SK-N-SH (cell line): ENCODE results near the gene ADCY4. TPM values are rescaled to one million over a fixed set of nuclear protein-coding genes. Genes with fewer than 3 reads are reported as not detected.

Experiments
- CTCF ChIA-PET: fragments of 300-600, 350-600 bp; formaldehyde crosslinking; extraction: SDS; loops from one replicate; lab custom pipeline; 2021; lab: Yijun Ruan, JAX
- POLR2A ChIA-PET: fragments of 350-600 bp; sonication (Branson Sonifier 250); formaldehyde crosslinking; extraction: SDS; loops from one replicate; lab custom pipeline; 2020; ENCODE audit warnings: antibody characterized with exemption, inconsistent platforms; lab: Yijun Ruan, JAX
- DNase-seq: peaks from one replicate; pipeline ENCODE4 v3.0.0; 2012
- H2AFZ ChIP-seq: fragments of 200-600 bp; sonication (generic); 2 replicates; pipeline ENCODE4 v1.8.1; 2016; ENCODE audit warnings: antibody characterized with exemption, mild to moderate bottlenecking, low read depth
- H3F3A ChIP-seq: fragments of 200-600 bp; sonication (generic); replicated peaks from 2 replicates; pipeline ENCODE3; 2016; ENCODE audit warnings: antibody characterized with exemption, mild to moderate bottlenecking; ENCODE audit not compliant: insufficient read depth
- H3K27ac ChIP-seq, 2 experiments: fragments of 200-500 bp in 1 of 2; fragments of 200-600 bp in 1 of 2; sonication (Bioruptor generic) in 1 of 2; sonication (generic), shearing (Covaris generic) in 1 of 2; 2 replicates each; pipeline versions ENCODE4 v1.5.1 to v1.6.1; 2014 to 2016; ENCODE audit warnings: low read depth in 2 of 2, inconsistent platforms in 1 of 2, low read length in 1 of 2, mild to moderate bottlenecking in 1 of 2, mixed read lengths in 1 of 2
- H3K27me3 ChIP-seq: fragments of 200-600 bp; sonication (generic), shearing (Covaris generic); 2 replicates; pipeline ENCODE4 v1.6.1; 2016; ENCODE audit warnings: mixed run types; ENCODE audit not compliant: insufficient read depth
- H3K36me3 ChIP-seq, 2 experiments: fragments of 200-500 bp in 1 of 2; fragments of 200-600 bp in 1 of 2; sonication (Bioruptor generic) in 1 of 2; sonication (generic) in 1 of 2; replicated peaks in 1 of 2; 2 replicates each; pipeline versions ENCODE3 to v1.5.1; 2014 to 2016; ENCODE audit warnings: low read length in 1 of 2, mild to moderate bottlenecking in 1 of 2; ENCODE audit not compliant: insufficient read depth in 2 of 2, control insufficient read depth in 1 of 2
- H3K4me1 ChIP-seq, 2 experiments: fragments of 200-500 bp in 1 of 2; fragments of 200-600 bp in 1 of 2; sonication (Bioruptor generic) in 1 of 2; sonication (generic), shearing (Covaris generic) in 1 of 2; 2 replicates each; pipeline versions ENCODE4 v1.5.1 to v1.6.1; 2014 to 2016; ENCODE audit warnings: low read depth in 1 of 2, low read length in 1 of 2, mixed run types in 1 of 2; ENCODE audit not compliant: insufficient read depth in 2 of 2, control insufficient read depth in 1 of 2
- H3K4me2 ChIP-seq: fragments of 200-600 bp; sonication (generic), shearing (Covaris generic); 2 replicates; pipeline ENCODE4 v1.6.1; 2017; ENCODE audit warnings: mixed run types
- H3K4me3 ChIP-seq, 2 experiments: fragments of 200-500 bp in 1 of 2; fragments of 200-600 bp in 1 of 2; sonication (Bioruptor generic) in 1 of 2; sonication (generic), shearing (Covaris generic) in 1 of 2; 2 replicates each; pipeline versions ENCODE4 v1.5.1 to v1.8.1; 2014 to 2016; ENCODE audit warnings: low read depth in 2 of 2, inconsistent platforms in 1 of 2, low read length in 1 of 2, mild to moderate bottlenecking in 1 of 2, mixed read lengths in 1 of 2, moderate library complexity in 1 of 2
- H3K79me2 ChIP-seq: fragments of 200-600 bp; sonication (generic); 2 replicates; pipeline ENCODE4 v1.8.1; 2017; ENCODE audit warnings: mild to moderate bottlenecking; ENCODE audit not compliant: insufficient read depth
- H3K9ac ChIP-seq: fragments of 200-600 bp; sonication (generic); 2 replicates; pipeline ENCODE4 v1.6.1; 2017; ENCODE audit warnings: mixed run types
- H3K9me2 ChIP-seq: fragments of 200-600 bp; sonication (generic); 2 replicates; pipeline ENCODE4 v1.6.1; 2017; ENCODE audit warnings: mixed run types
- H3K9me3 ChIP-seq: fragments of 200-600 bp; sonication (generic); 2 replicates; pipeline ENCODE4 v1.6.1; 2017; ENCODE audit warnings: mixed run types, mild to moderate bottlenecking, moderate library complexity
- H4K20me1 ChIP-seq: fragments of 200-600 bp; sonication (generic); 2 replicates; pipeline ENCODE4 v1.6.1; 2017; ENCODE audit warnings: mild to moderate bottlenecking, mixed run types; ENCODE audit not compliant: insufficient read depth
- ELF1 ChIP-seq: IDR thresholded peaks from 2 replicates; pipeline ENCODE4 v1.4.0; 2012
- EZH2phosphoT487 ChIP-seq: fragments of 200-600 bp; sonication (generic); IDR thresholded peaks from 2 replicates; pipeline ENCODE4 v1.6.1; 2017; ENCODE audit warnings: low read depth, mixed run types, mild to moderate bottlenecking, antibody characterized with exemption, moderate library complexity, borderline replicate concordance
- FOSL2 ChIP-seq: IDR thresholded peaks from 2 replicates; pipeline ENCODE4 v1.4.0; 2012; ENCODE audit warnings: low read depth, mild to moderate bottlenecking, moderate library complexity, borderline replicate concordance
- FOXJ3 ChIP-seq: sonication (generic); formaldehyde crosslinking; IDR thresholded peaks from 2 replicates; pipeline ENCODE4 v1.5.1; 2020; ENCODE audit warnings: mild to moderate bottlenecking, missing genetic modification reagents
- GABPA ChIP-seq: IDR thresholded peaks from 2 replicates; pipeline ENCODE4 v1.4.0; 2012; ENCODE audit warnings: low read depth, mild to moderate bottlenecking
- GATA2 ChIP-seq: sonication (generic); formaldehyde crosslinking; IDR thresholded peaks from 2 replicates; pipeline ENCODE4 v1.5.0; 2020; ENCODE audit warnings: mild to moderate bottlenecking, missing genetic modification reagents
- NFIC ChIP-seq: IDR thresholded peaks from 2 replicates; pipeline ENCODE4 v1.4.0; 2012; ENCODE audit warnings: borderline replicate concordance
- NRF1 ChIP-seq: IDR thresholded peaks from 2 replicates; pipeline ENCODE4 v1.6.1; 2012; ENCODE audit warnings: low read depth, mild to moderate bottlenecking, low read length
- POLR2AphosphoS5 ChIP-seq: IDR thresholded peaks from 2 replicates; pipeline ENCODE4 v1.6.1; 2012; ENCODE audit warnings: low read depth, low read length
- RAD21 ChIP-seq: IDR thresholded peaks from 2 replicates; pipeline ENCODE4 v1.6.1; 2012; ENCODE audit warnings: mild to moderate bottlenecking, low read length
- RCOR1 ChIP-seq: fragments of 150-350 bp; IDR thresholded peaks from 2 replicates; pipeline ENCODE4 v1.6.1; 2017; ENCODE audit warnings: antibody characterized with exemption, low read length
- RXRA ChIP-seq: IDR thresholded peaks from 2 replicates; pipeline ENCODE4 v1.4.0; 2012; ENCODE audit warnings: low read depth, mild to moderate bottlenecking, borderline replicate concordance
- SMC3 ChIP-seq: IDR thresholded peaks from 2 replicates; pipeline ENCODE4 v1.6.1; 2012; ENCODE audit warnings: low read depth, low read length, improper control_type of control experiment
- TCF12 ChIP-seq: IDR thresholded peaks from 2 replicates; pipeline ENCODE4 v1.4.0; 2012
- WGBS: methylation state at CpG from one replicate; pipeline ENCODE4 v1.1.6; 2017; ENCODE audit warnings: low lambda C conversion rate; 5-methylcytosine and 5-hydroxymethylcytosine counted together
- polyA plus RNA-seq, 3 experiments: library from polyadenylated mRNA; depleted of rRNA; stranded (reverse); fragments of >200 nt; gene quantifications; 2 replicates each; pipeline ENCODE4 v1.2.3, GENCODE V29; 2012
- TF ChIP-seq, protein P1 (sequence below): fragments of 200-600 bp; sonication (generic); IDR thresholded peaks from 2 replicates; pipeline ENCODE4 v1.6.1; 2017; ENCODE audit warnings: antibody characterized with exemption, mild to moderate bottlenecking, moderate library complexity
- TF ChIP-seq, protein P2 (sequence below): IDR thresholded peaks from 2 replicates; pipeline ENCODE4 v1.6.1; 2012; ENCODE audit warnings: mild to moderate bottlenecking, low read depth, low read length, moderate library complexity
- TF ChIP-seq, protein P3 (sequence below): IDR thresholded peaks from 2 replicates; pipeline ENCODE4 v1.4.0; 2012; ENCODE audit warnings: low read depth
- TF ChIP-seq, protein P4 (sequence below): fragments of 150-350 bp; IDR thresholded peaks from 2 replicates; pipeline ENCODE4 v1.6.1; 2016; ENCODE audit warnings: mild to moderate bottlenecking, low read depth, low read length

Gene ADCY4
- polyA plus RNA-seq, 1 of the 3 experiments (the other 2 are of a cell fraction): 0.08 TPM

DNA sequence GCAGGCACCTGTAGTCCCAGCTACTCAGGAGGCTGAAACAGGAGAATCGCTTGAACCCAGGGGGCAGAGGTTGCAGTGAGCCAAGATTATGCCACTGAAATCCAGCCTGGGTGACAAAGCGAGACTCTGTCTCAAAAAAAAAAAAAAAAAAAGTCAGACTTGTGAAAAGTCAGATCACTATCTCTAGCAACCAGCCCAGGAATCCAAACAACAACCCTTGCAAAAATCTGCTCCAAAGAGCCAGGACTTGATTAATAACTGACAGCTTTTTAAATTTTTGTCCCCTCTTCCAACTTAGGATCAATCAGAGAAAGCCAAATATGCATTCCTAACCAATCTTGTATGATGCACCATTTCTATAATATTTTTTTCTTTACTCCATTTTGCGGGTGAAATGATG lies 25.4 kb upstream of the ADCY4 start (continued):
- TF ChIP-seq FOSL2 (no peak), NFIC (no peak), RAD21 (no peak)
- TF ChIP-seq, protein P1, sequence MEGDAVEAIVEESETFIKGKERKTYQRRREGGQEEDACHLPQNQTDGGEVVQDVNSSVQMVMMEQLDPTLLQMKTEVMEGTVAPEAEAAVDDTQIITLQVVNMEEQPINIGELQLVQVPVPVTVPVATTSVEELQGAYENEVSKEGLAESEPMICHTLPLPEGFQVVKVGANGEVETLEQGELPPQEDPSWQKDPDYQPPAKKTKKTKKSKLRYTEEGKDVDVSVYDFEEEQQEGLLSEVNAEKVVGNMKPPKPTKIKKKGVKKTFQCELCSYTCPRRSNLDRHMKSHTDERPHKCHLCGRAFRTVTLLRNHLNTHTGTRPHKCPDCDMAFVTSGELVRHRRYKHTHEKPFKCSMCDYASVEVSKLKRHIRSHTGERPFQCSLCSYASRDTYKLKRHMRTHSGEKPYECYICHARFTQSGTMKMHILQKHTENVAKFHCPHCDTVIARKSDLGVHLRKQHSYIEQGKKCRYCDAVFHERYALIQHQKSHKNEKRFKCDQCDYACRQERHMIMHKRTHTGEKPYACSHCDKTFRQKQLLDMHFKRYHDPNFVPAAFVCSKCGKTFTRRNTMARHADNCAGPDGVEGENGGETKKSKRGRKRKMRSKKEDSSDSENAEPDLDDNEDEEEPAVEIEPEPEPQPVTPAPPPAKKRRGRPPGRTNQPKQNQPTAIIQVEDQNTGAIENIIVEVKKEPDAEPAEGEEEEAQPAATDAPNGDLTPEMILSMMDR: no peak

DNA sequence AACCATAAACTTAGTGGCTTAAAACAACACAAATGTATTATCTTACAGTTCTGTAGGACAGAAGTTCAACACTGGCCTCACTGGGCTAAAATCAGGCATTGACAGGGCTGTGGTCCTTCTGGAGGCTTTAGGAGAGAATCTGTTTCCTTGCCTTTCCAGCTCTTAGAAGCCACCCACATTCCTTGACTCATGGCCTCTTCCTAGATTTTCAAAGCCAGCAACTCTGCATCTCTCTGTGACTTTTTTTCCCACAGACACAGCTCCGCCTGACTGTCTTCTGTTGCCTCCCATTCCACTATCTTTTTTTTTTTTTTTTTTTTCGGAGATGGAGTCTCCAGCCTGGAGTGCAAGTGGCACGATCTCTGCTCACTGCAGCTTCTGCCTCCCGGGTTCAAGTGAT lies 21.3 kb upstream of the ADCY4 start:
- ChIA-PET CTCF (interaction anchor here (1.0 to 8.5 kb wide), 5 partner anchors 9 to 75 kb away, joined by 3 to 77 read pairs (median 23); partner anchors contain the start of genes ADCY4, CBLN3 and KHNYN), POLR2A (no interaction called here)
- Histone ChIP-seq H3K36me3 (no peaks in the 10 kb centered on the region), H3K9me3 (no peaks in the 10 kb centered on the region), H2AFZ (no peak overlapping the region), H3K4me2 (no peak overlapping the region), H3F3A (no peaks in the 10 kb centered on the region), H3K27me3 (peaks cover 37% of the 10 kb centered on the region; the same call in 1 of the 2 replicates), H3K4me1 (no peaks in the 10 kb centered on the region; a peak in 1 of 4 replicates), H3K9ac (no peak overlapping the region), H3K4me3 (no peak overlapping the region), H4K20me1 (no peaks in the 10 kb centered on the region), H3K9me2 (no peaks in the 10 kb centered on the region), H3K27ac (no peak overlapping the region), H3K79me2 (no peaks in the 10 kb centered on the region)
- WGBS: 69% methylated on average over 4 of the region's 4 CpGs
- DNase-seq: no peak
- no peak for TF ChIP-seq POLR2AphosphoS5
- TF ChIP-seq TCF12: no peak
- no peak for TF ChIP-seq NRF1
- no peak for TF ChIP-seq GABPA
- TF ChIP-seq FOSL2: no peak
- TF ChIP-seq, protein P2, sequence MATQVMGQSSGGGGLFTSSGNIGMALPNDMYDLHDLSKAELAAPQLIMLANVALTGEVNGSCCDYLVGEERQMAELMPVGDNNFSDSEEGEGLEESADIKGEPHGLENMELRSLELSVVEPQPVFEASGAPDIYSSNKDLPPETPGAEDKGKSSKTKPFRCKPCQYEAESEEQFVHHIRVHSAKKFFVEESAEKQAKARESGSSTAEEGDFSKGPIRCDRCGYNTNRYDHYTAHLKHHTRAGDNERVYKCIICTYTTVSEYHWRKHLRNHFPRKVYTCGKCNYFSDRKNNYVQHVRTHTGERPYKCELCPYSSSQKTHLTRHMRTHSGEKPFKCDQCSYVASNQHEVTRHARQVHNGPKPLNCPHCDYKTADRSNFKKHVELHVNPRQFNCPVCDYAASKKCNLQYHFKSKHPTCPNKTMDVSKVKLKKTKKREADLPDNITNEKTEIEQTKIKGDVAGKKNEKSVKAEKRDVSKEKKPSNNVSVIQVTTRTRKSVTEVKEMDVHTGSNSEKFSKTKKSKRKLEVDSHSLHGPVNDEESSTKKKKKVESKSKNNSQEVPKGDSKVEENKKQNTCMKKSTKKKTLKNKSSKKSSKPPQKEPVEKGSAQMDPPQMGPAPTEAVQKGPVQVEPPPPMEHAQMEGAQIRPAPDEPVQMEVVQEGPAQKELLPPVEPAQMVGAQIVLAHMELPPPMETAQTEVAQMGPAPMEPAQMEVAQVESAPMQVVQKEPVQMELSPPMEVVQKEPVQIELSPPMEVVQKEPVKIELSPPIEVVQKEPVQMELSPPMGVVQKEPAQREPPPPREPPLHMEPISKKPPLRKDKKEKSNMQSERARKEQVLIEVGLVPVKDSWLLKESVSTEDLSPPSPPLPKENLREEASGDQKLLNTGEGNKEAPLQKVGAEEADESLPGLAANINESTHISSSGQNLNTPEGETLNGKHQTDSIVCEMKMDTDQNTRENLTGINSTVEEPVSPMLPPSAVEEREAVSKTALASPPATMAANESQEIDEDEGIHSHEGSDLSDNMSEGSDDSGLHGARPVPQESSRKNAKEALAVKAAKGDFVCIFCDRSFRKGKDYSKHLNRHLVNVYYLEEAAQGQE: no peak
- no peak for TF ChIP-seq GATA2 (CRISPR knock-in tag)
- TF ChIP-seq FOXJ3 (CRISPR knock-in tag): no peak
- TF ChIP-seq, protein P1: no peak
- TF ChIP-seq, protein P3, sequence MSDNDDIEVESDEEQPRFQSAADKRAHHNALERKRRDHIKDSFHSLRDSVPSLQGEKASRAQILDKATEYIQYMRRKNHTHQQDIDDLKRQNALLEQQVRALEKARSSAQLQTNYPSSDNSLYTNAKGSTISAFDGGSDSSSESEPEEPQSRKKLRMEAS: no peak
- no peak for TF ChIP-seq RCOR1
- TF ChIP-seq, protein P4, sequence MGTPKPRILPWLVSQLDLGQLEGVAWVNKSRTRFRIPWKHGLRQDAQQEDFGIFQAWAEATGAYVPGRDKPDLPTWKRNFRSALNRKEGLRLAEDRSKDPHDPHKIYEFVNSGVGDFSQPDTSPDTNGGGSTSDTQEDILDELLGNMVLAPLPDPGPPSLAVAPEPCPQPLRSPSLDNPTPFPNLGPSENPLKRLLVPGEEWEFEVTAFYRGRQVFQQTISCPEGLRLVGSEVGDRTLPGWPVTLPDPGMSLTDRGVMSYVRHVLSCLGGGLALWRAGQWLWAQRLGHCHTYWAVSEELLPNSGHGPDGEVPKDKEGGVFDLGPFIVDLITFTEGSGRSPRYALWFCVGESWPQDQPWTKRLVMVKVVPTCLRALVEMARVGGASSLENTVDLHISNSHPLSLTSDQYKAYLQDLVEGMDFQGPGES: no peak
- no peak for TF ChIP-seq ELF1
- TF ChIP-seq EZH2phosphoT487: no peak
- no peak for TF ChIP-seq SMC3
- no peak for TF ChIP-seq RAD21
- no peak for TF ChIP-seq RXRA
